HG02678 (cell line): ENCODE data around the gene CAMK4.
"Not testable (repeated sequence)": the region's sequence is repeated elsewhere in the genome, so short reads cannot be mapped to it uniquely, and the experiment has no call there.

Experiments used
- ATAC-seq: cut with Tn5 transposase; IDR thresholded peaks from one replicate; pipeline ENCODE4 v1.9.1; 2021; ENCODE audit warnings: mild to moderate bottlenecking, moderate library complexity; ENCODE audit not compliant: unreplicated experiment

Gene CAMK4

GRCh38 chr5:111377306-111377705 lies 153.1 kb downstream of the CAMK4 start:
- no peak for ATAC-seq

- no peak for ATAC-seq
These were observed 155.2 kb downstream of the CAMK4 start for GRCh38 chr5:111379391-111379816.

- ATAC-seq = no peak
These were observed 159.2 kb downstream of the CAMK4 start for GRCh38 chr5:111383288-111383970.

GRCh38 chr5:111384220-111384619 lies 160.0 kb downstream of the CAMK4 start:
- ATAC-seq = no peak

- ATAC-seq = no peak
These were observed 160.9 kb downstream of the CAMK4 start for GRCh38 chr5:111385051-111385450.

- no peak for ATAC-seq
These were observed 162.0 kb downstream of the CAMK4 start for GRCh38 chr5:111385970-111386831.

- ATAC-seq = no peak
These were observed 162.6 kb downstream of the CAMK4 start for GRCh38 chr5:111386832-111387162.

GRCh38 chr5:111387361-111387760 lies 163.2 kb downstream of the CAMK4 start:
- no peak for ATAC-seq

- ATAC-seq = no peak
These were observed 165.4 kb downstream of the CAMK4 start for GRCh38 chr5:111389390-111390082.

- no peak for ATAC-seq
These were observed 168.0 kb downstream of the CAMK4 start for GRCh38 chr5:111392181-111392580.

- ATAC-seq = no peak
These were observed 170.4 kb downstream of the CAMK4 start for GRCh38 chr5:111394586-111394985.

- ATAC-seq = no peak
These were observed 173.8 kb downstream of the CAMK4 start for GRCh38 chr5:111398013-111398412.

- no peak for ATAC-seq
These were observed 174.9 kb downstream of the CAMK4 start for GRCh38 chr5:111399113-111399512.

GRCh38 chr5:111401906-111402305 lies 177.7 kb downstream of the CAMK4 start:
- ATAC-seq = no peak

GRCh38 chr5:111404270-111404769 lies 180.1 kb downstream of the CAMK4 start:
- no peak for ATAC-seq

- no peak for ATAC-seq
These were observed 183.4 kb downstream of the CAMK4 start for GRCh38 chr5:111407562-111407961.

- no peak for ATAC-seq
These were observed 184.6 kb downstream of the CAMK4 start for GRCh38 chr5:111408817-111409216.

- not testable (repeated sequence) for ATAC-seq
These were observed 185.1 kb downstream of the CAMK4 start for GRCh38 chr5:111409266-111409665.

- ATAC-seq = not testable (repeated sequence)
These were observed 185.9 kb downstream of the CAMK4 start for GRCh38 chr5:111410067-111410466.

- no peak for ATAC-seq
These were observed 187.1 kb downstream of the CAMK4 start for GRCh38 chr5:111411301-111411700.

GRCh38 chr5:111412593-111412992 lies 188.4 kb downstream of the CAMK4 start:
- no peak for ATAC-seq
